RPMI8226 (cell line): ENCODE measurements around the gene DUSP10.

Source experiments
- DNase-seq: peaks from one replicate; pipeline ENCODE4 v3.0.0-alpha.2; 2015

Gene DUSP10

DNA sequence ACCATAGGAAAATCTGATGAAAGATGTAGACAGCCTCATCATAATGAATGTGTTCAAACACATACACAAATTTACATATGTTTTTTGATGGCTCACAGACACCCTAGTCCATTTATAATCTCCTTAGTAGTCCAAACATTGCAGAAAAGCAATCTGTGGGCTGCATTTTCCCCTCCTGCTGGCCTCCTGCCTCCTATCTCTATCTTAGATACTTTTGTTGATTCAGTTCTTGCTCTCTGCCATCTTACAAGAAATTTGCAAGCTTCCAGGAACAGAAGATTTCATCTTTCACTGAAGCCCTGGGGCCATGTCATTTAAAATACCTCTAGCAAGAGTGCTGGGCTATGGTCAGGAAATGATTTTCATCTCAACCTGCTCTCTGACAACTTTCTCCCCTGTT lies 50.6 kb downstream of the DUSP10 start:
- no peak for DNase-seq

DNA sequence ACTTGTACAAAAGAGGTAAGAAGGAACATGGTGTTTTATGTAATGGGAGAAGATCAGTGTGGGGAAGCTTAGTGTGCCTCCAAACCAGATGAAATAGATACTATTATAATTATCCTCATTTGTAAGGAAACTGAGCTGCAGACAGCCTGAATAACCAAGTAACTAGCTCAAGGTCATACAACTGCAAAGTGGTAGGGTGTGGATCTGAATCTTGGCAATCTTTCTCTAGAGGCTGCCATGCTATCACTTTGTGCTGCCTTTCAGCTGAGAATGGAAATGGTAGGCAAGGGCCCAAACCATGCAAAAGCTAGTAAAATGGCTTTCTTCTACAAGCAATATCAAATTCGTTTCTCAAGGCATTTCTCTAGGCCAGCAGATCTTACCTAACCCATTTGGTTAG lies 51.0 kb downstream of the DUSP10 start:
- DNase-seq = no peak

DNA sequence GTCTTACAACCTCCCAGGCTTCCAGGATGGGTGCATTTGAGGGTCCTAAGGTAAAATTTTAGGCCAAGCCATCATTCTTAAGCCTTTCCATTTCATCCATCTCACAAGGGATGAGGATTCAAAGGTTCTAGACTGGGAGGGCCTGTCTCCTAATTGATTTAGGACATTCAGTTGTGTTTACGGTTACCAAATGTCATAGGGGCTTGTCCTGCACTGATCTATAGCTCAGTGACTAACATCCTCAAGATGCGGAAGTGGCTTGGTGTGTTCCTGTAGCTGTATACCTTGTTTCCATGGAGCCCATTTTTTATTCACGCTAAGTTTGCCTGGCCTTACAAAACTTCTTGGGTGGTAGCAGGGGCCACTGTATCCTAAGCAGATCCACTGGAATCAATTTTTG lies 52.8 kb downstream of the DUSP10 start:
- no peak for DNase-seq

DNA sequence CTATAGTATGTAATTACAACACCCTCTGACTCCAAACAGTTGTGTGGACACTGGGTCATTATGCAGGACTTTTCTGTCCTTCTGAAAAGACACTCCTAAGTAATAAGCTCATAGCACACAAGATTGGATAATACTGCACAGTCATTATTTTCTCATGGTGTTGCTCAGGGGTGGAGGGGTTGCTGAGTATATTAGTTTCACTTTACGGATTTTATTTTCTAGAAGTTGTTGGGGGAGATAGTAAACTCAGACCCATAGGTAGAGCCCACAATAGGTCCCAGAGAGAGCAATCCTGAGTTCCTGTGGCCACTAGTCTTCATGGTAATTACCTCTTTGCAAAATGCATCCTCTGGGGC lies 53.4 kb downstream of the DUSP10 start:
- peak; percentile 9 for DNase-seq

DNA sequence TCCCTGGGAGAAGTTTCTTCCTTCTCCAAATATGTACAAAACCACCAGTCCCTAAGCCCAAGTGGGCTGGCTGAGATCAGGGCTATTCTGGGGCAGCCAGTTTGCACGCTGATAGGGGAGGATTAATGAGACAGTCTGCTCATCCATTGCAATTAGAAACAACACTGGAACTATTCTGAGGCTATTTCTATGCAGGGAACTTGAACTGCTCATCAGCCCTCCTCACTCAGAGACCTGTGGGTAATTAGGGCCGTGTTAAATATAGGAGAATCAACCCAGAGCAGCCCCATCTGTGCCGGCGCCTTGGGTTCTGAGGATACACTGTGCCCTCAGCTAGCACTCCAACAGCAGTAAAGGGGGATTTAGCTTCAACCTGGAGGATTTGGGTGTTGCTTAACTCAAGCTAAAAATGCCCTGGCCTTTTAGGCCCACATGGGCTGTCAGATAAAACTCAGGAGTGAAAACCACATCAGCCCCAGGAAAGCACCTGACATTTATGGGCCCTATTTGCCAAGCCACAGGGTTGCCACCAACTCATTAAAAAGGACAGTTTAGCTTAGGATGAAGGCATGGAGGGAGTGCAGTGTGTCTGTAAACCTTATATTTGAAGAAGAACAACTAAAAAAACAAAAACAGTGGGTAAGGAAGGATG lies 53.9 kb downstream of the DUSP10 start:
- DNase-seq = no peak

DNA sequence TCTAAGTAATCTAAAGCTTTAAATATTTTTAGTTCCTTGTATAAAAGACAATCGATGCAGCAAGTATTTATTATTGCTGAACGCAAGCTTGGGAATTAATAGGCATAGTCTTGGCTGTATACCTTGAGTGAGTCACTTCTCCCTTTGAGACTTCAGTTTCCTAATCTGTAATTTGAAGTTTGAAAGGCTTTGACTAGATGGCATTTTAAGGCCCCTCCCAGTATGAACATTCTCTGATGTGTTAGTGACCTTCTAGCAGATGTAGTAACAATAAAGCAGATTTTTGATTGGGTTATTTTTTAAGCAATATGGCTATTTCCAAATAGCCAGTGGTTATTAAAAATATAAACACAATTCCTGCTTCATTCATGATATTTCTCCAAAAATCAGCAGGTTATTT lies 58.2 kb downstream of the DUSP10 start:
- no peak for DNase-seq

DNA sequence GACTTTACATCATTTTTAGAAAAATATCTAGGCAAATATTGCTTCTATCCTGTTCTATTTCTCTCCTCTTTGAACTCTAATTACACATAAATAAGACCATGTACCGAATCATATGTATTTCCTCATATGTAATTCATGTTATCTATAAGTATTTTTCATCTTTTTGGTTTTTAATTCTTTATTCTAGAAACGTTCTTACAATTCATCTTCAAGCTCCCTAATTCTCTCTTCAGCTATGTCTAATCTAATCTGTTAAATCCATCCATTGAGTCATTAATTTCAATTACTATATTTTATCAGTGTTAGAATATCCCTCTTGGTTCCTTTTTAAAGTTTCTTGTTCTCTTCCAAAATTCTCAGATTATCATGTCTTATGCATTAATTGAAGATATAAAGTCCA lies 61.8 kb downstream of the DUSP10 start:
- DNase-seq = no peak

DNA sequence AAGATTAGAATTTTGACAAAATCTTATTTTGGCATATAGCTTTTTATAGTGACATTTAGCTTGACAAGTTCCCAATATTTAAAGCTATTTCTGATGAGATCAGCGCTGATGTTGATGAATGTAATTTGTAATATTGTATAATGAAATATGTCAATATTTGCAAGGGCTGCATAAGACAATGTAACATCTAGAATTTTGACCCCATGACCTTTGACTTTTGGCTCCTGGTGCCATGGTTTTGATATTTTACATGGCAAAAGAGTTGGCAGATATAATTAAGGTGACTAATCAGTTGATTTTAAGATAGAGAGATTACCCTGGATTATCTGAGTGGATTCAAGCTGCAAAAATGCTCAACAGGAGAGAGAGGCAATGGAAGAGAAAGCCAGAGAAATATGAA lies 63.9 kb downstream of the DUSP10 start:
- DNase-seq = no peak

DNA sequence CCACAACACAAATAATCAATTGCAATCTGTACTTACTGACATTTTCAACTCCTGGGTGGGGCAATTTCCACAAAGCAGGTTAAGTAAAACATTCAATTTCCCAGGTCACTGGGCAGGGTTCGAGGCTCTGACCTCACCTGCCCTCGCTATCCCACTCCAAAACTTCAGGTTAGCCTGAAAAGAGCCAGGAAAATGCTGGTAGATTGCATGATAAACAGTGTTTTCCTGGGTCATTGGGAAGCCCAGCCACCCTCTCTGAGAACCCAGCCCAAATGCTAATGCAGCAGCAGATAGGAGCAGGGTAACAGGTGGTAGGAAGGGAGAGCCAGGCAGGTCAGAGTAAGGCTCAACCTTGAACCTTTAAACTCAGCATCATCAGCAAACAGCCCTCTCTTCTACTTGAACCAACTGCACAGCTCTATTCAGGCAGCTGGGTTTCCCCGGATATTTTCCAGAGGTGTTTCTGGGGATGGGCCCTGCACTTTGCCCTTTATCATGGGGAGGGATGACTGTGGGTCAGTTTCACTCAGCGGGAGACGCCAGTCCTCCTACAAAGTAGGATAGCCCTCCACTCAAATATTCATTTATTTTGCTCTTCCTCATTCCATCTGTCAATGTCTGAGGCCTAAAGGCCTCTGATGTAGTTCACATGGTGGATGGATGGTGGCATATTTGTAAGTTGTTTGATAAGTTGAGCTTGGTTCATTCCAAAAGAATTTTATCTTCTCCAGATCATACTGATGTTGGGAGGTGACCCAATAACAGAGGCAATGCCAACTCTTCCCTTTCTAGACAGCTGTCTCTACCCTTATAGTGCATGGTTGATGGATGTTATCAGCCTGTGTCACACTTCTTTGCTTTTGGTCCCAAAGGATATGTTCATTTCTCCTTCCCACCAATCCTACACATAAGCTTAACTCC lies 65.7 kb downstream of the DUSP10 start:
- no peak for DNase-seq

DNA sequence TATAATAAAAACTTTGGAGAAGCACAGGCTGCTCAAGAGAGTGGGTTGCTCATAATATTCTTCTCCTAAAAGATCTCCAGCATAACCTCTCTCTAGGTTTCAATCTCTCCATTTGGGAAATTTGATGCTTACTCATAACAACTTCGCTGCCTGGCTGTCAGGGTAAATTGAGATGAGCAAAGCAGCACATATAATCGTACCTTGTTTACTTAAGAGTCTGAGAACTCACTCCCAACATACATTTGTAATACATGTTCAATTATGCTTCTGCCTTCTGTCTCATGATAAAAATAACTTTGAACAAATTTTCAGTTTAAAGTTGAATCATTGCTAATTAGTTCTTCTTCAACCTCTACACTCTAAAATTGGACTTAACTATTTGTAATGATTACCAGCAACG lies 68.9 kb downstream of the DUSP10 start:
- DNase-seq = no peak

DNA sequence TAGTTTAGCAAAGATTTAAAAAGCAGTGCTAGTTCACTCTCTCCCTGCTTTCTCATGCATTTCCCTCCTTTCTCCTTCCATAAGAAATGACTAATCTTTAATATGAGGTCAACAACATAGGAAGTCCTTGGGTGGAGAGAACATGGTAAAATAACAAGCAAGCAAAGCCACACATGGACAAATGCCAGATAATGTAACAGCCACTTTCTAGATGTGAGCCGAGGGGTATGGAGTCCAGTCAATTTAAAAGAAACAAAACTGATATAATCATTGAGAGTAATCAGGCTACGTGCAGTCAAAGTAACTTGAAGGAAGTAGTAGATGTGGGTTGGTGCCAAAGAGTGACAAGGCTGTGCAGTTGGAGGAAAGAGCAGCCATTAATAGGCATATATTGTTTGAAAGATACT lies 69.6 kb downstream of the DUSP10 start:
- no peak for DNase-seq

DNA sequence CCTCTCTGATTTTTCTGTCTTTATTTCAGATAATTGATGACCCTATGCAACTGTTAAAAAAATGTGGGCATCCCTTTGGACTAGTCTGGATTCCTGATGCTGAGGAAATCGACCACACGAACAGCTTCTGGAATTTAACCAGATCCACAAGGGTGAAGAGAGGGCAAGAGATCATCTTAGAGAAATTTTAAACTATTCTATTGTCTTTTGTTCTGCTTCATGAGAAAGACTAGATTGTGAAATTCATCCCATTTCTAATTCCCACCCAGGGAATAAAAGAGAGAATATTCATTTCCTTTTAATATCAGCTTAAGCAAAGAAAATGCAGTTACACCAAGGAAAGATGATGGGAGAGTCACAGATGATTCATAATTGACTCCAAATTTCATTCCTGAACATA lies 71.8 kb downstream of the DUSP10 start:
- no peak for DNase-seq

DNA sequence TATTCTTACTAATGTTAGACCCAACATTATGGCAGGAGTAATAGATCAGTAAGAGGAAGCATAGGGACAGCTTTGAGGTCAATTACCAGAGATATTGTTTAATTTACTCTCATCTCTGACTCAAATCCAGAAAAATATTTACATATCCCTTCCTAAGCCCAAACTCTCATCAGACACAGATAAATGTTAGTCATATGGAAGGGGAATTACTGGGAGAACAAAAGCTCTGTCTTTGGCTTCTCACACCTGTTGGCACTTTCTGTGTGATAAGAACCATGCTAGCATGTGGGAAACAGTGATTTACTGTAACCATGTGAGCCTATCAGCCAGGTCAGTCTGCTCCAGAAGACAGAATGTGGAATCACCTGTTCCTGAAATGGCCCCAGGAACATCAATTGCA lies 72.4 kb downstream of the DUSP10 start:
- DNase-seq = no peak

DNA sequence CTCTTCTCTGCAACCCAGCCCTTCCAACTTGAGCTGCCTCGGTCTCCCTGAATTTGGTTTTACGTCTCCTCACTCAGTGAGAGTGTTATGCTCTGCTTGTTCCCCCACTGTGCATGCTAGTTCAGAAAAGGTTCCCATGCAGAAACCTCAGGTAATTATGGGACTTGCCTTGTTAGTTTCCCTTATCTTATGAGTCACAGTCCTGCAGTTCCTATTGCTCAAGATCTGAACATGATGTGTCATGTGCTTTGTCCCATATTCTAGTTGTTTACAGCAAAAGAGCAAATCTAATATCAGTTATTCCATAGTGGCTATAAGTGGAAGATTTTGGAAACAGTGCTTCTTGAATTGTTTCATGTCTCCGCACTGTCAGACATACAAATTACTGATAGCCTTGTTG lies 74.4 kb downstream of the DUSP10 start:
- DNase-seq = no peak

DNA sequence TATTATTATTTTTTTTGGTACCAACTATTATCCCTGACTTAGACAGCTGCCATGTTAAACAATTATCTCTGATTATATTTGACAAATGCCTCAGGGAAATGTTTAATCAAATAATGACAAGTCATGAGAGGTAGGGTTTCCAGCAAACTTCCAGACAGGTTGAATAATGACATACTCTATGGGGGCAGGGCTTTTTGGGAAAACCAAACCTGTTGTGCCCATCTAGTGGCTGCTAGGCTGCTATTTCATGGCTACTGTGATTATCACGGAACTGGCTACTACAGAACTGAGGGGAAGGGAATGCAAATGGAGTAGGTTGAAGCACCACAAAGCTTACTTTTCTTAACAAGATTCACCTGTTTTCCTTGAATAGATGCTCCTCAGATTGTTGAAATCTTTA lies 77.6 kb downstream of the DUSP10 start:
- no peak for DNase-seq

DNA sequence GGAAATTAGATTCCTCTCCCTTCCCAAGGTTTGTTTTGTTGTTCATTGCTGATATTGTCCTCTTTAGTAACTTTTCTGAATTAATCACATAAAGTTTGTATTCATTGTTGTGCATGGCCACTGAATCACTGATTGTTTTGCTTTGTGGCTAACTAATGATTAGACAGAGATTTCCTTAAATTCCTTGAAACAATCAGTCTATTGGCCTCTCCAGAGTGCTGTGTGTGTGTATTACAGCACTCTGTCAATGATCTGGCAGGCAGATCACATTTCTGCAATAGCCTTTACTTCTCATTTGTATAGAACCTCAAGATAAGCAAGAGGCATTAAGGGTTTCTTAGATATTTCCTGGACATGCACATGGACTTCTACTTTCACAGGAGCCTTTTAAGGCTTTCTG lies 78.6 kb downstream of the DUSP10 start:
- no peak for DNase-seq

DNA sequence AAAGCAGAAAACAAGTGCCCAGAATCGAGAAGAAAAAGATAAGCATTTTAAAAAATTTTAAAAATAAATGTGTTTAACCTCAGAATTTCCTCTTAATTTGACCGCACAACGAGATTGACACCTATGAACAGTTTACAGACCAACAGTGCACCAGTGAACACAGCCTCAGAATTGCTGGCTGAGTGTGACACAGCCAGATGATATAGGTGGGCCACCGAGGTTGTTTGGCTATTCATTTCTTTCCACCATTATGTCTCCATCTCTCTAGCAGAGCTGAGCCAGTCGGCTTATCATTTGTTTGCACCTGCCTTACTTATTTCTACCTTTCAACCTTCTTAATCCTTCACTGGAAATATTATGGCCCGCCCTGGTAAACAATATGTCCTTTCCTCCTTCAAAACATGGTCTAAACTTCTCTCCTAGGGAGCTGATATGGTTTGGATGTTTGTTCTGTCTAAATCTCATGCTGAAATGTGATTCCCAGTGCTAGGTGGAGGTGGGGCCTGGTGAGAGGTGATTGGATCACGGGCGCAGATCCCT lies 86.1 kb downstream of the DUSP10 start:
- DNase-seq = no peak
